Endothelial cell (in vitro differentiated cells): ENCODE results near the gene UNKL. TPM values are rescaled to one million over a fixed set of nuclear protein-coding genes. Genes with fewer than 3 reads are reported as not detected.
"Not testable (repeated sequence)": the region's sequence is repeated elsewhere in the genome, so short reads cannot be mapped to it uniquely, and the experiment has no call there.

Experiments
- DNase-seq: peaks from one replicate; pipeline ENCODE4 v3.0.0; 2021; ENCODE audit warnings: low spot score
- H3K27ac Mint-ChIP-seq: one replicate; pipeline ENCODE4 v1.8.0; 2021; ENCODE audit warnings: mixed read lengths, inconsistent platforms; ENCODE audit not compliant: unreplicated experiment
- H3K27me3 Mint-ChIP-seq: one replicate; pipeline ENCODE4 v1.8.0; 2021; ENCODE audit warnings: mild to moderate bottlenecking, moderate library complexity, mixed read lengths, inconsistent platforms; ENCODE audit not compliant: unreplicated experiment
- H3K36me3 Mint-ChIP-seq: one replicate; pipeline ENCODE4 v1.8.0; 2021; ENCODE audit warnings: mild to moderate bottlenecking, low read depth, mixed read lengths, inconsistent platforms; ENCODE audit not compliant: unreplicated experiment
- H3K4me1 Mint-ChIP-seq: one replicate; pipeline ENCODE4 v1.8.0; 2021; ENCODE audit warnings: mild to moderate bottlenecking, mixed read lengths, inconsistent platforms; ENCODE audit not compliant: unreplicated experiment
- H3K4me3 Mint-ChIP-seq: one replicate; pipeline ENCODE4 v1.8.0; 2021; ENCODE audit warnings: mild to moderate bottlenecking, mixed read lengths, inconsistent platforms; ENCODE audit not compliant: unreplicated experiment
- H3K9me3 Mint-ChIP-seq: one replicate; pipeline ENCODE4 v1.8.0; 2021; ENCODE audit warnings: mixed read lengths, inconsistent platforms; ENCODE audit not compliant: unreplicated experiment
- CTCF ChIP-seq: fragments of 200-600 bp; sonication (generic); IDR thresholded peaks from one replicate; pipeline ENCODE4 v1.5.0; 2021; ENCODE audit warnings: antibody characterized with exemption; ENCODE audit not compliant: unreplicated experiment
- total RNA-seq: library from RNA; stranded (reverse); fragmentation: NEBNext Ultra II Directional; extraction: Animal tissue kit (Norgen Biotek cat#: 25700); gene quantifications from one replicate; pipeline ENCODE4 v1.2.1, GENCODE V29; 2021; ENCODE audit not compliant: unreplicated experiment

Gene UNKL
- total RNA-seq, 1 donor from 2014 or later = 30.3 TPM

- no peak for TF ChIP-seq CTCF
- H3K36me3 Mint-ChIP-seq = no peaks in the 10 kb centered on the region
- no peak for DNase-seq
- H3K27ac Mint-ChIP-seq = no peak overlapping the region
- no peaks in the 10 kb centered on the region for H3K4me1 Mint-ChIP-seq
- H3K27me3 Mint-ChIP-seq = peaks cover 4% of the 10 kb centered on the region
- no peak overlapping the region for H3K4me3 Mint-ChIP-seq
- H3K9me3 Mint-ChIP-seq = no peaks in the 10 kb centered on the region
These were observed 29.0 kb upstream of the UNKL start for GRCh38 chr16:1443403-1443973.

GRCh38 chr16:1442697-1443096 lies 28.2 kb upstream of the UNKL start:
- no peaks in the 10 kb centered on the region for H3K36me3 Mint-ChIP-seq
- H3K27me3 Mint-ChIP-seq = peaks cover 2% of the 10 kb centered on the region
- TF ChIP-seq CTCF = no peak
- no peaks in the 10 kb centered on the region for H3K9me3 Mint-ChIP-seq
- H3K27ac Mint-ChIP-seq = no peak overlapping the region
- no peaks in the 10 kb centered on the region for H3K4me1 Mint-ChIP-seq
- H3K4me3 Mint-ChIP-seq = no peak overlapping the region
- no peak for DNase-seq

GRCh38 chr16:1441391-1441829 lies 26.9 kb upstream of the UNKL start:
- H3K4me1 Mint-ChIP-seq = no peaks in the 10 kb centered on the region
- DNase-seq = no peak
- H3K9me3 Mint-ChIP-seq = no peaks in the 10 kb centered on the region

GRCh38 chr16:1439699-1440074 lies 25.2 kb upstream of the UNKL start:
- DNase-seq, H3K4me1 Mint-ChIP-seq, H3K27ac Mint-ChIP-seq, H3K36me3 Mint-ChIP-seq, H3K9me3 Mint-ChIP-seq, H3K27me3 Mint-ChIP-seq, H3K4me3 Mint-ChIP-seq: not testable (repeated sequence)

More at GRCh38 chr16:1441391-1441829, 26.9 kb upstream of the UNKL start:
- no peak overlapping the region for H3K27ac Mint-ChIP-seq
- H3K4me3 Mint-ChIP-seq = no peak overlapping the region
- TF ChIP-seq CTCF = no peak
- H3K36me3 Mint-ChIP-seq = no peaks in the 10 kb centered on the region
- peaks cover 2% of the 10 kb centered on the region for H3K27me3 Mint-ChIP-seq

GRCh38 chr16:1439058-1439698 lies 24.7 kb upstream of the UNKL start:
- no peaks in the 10 kb centered on the region for H3K9me3 Mint-ChIP-seq
- no peak overlapping the region for H3K27ac Mint-ChIP-seq
- H3K36me3 Mint-ChIP-seq = no peaks in the 10 kb centered on the region
- DNase-seq = no peak
- H3K4me3 Mint-ChIP-seq = no peak overlapping the region
- no peak for TF ChIP-seq CTCF
- no peaks in the 10 kb centered on the region for H3K4me1 Mint-ChIP-seq
- H3K27me3 Mint-ChIP-seq = peaks cover 2% of the 10 kb centered on the region
